WTC11 (cell line): ENCODE data around the gene CREG2. TPM values are rescaled to one million over a fixed set of nuclear protein-coding genes. Genes with fewer than 3 reads are reported as not detected.

Experiments used
- ATF1 ChIP-seq: sonication (generic); formaldehyde crosslinking; IDR thresholded peaks from 2 replicates; pipeline ENCODE4 v1.8.1; 2023; ENCODE audit warnings: mild to moderate bottlenecking, moderate library complexity, missing genetic modification reagents
- CREB1 ChIP-seq: sonication (generic); formaldehyde crosslinking; IDR thresholded peaks from 2 replicates; pipeline ENCODE4 v1.8.0; 2023; ENCODE audit warnings: mild to moderate bottlenecking, missing genetic modification reagents
- ELF4 ChIP-seq: sonication (generic); formaldehyde crosslinking; IDR thresholded peaks from 2 replicates; pipeline ENCODE4 v1.8.1; 2022; ENCODE audit warnings: low read depth, mild to moderate bottlenecking, moderate library complexity, missing genetic modification reagents
- ETV6 ChIP-seq: sonication (generic); formaldehyde crosslinking; IDR thresholded peaks from 2 replicates; pipeline ENCODE4 v1.8.1; 2022; ENCODE audit warnings: mild to moderate bottlenecking, missing genetic modification reagents
- GRHL2 ChIP-seq: fragments of 250-450 bp; sonication (Bioruptor Pico); IDR thresholded peaks from 2 replicates; pipeline ENCODE4 v1.8.0; 2022; ENCODE audit warnings: mild to moderate bottlenecking, moderate library complexity; ENCODE audit not compliant: insufficient replicate concordance, severe bottlenecking
- GTF2I ChIP-seq: fragments of 250-450 bp; sonication (Bioruptor Pico); conservative IDR thresholded peaks from 2 replicates; pipeline ENCODE4 v1.4.0; 2021; ENCODE audit warnings: mild to moderate bottlenecking
- NR1H2 ChIP-seq: sonication (generic); formaldehyde crosslinking; IDR thresholded peaks from 2 replicates; pipeline ENCODE4 v1.9.0; 2021; ENCODE audit warnings: mild to moderate bottlenecking, moderate library complexity, missing genetic modification reagents
- RELA ChIP-seq: sonication (generic); formaldehyde crosslinking; IDR thresholded peaks from 2 replicates; pipeline ENCODE4 v1.8.1; 2022; ENCODE audit warnings: missing genetic modification reagents, mild to moderate bottlenecking, borderline replicate concordance
- RORB ChIP-seq: fragments of 250-450 bp; sonication (Bioruptor Pico); IDR thresholded peaks from 2 replicates; pipeline ENCODE4 v1.9.0; 2021; ENCODE audit warnings: mild to moderate bottlenecking
- ZMAT4 ChIP-seq: fragments of 250-450 bp; sonication (Bioruptor Pico); IDR thresholded peaks from 2 replicates; pipeline ENCODE4 v1.9.0; 2021; ENCODE audit warnings: mild to moderate bottlenecking
- ZNF121 ChIP-seq: sonication (generic); formaldehyde crosslinking; IDR thresholded peaks from 2 replicates; pipeline ENCODE4 v1.8.0; 2023; ENCODE audit warnings: missing genetic modification reagents
- ZNF138 ChIP-seq: sonication (generic); formaldehyde crosslinking; conservative IDR thresholded peaks from 2 replicates; pipeline ENCODE4 v1.8.1; 2022; ENCODE audit warnings: mild to moderate bottlenecking, moderate library complexity, missing genetic modification reagents
- ZNF263 ChIP-seq: sonication (generic); formaldehyde crosslinking; IDR thresholded peaks from 2 replicates; pipeline ENCODE4 v1.8.1; 2022; ENCODE audit warnings: low read depth, mild to moderate bottlenecking, moderate library complexity, missing genetic modification reagents
- ZNF532 ChIP-seq: fragments of 250-450 bp; sonication (Bioruptor Pico); IDR thresholded peaks from 2 replicates; pipeline ENCODE4 v1.9.0; 2021; ENCODE audit warnings: mild to moderate bottlenecking, borderline replicate concordance
- total RNA-seq: library from RNA; stranded (reverse); gene quantifications from 3 replicates; pipeline ENCODE4 v1.2.3, GENCODE V29; 2021
- TF ChIP-seq, protein P1 (sequence below): fragments of 250-450 bp; sonication (Bioruptor Pico); IDR thresholded peaks from 2 replicates; pipeline ENCODE4 v1.9.0; 2021; ENCODE audit warnings: moderate library complexity, mild to moderate bottlenecking, inconsistent platforms, borderline replicate concordance
- TF ChIP-seq, protein P2 (sequence below): sonication (generic); formaldehyde crosslinking; IDR thresholded peaks from 2 replicates; pipeline ENCODE4 v1.8.1; 2022; ENCODE audit warnings: mild to moderate bottlenecking, moderate library complexity, missing genetic modification reagents
- TF ChIP-seq, protein P3 (sequence below): sonication (generic); formaldehyde crosslinking; IDR thresholded peaks from 2 replicates; pipeline ENCODE4 v1.8.1; 2023; ENCODE audit warnings: mild to moderate bottlenecking, moderate library complexity, missing genetic modification reagents
- TF ChIP-seq, protein P4 (sequence below): sonication (generic); formaldehyde crosslinking; IDR thresholded peaks from 2 replicates; pipeline ENCODE4 v1.8.0; 2023; ENCODE audit warnings: missing genetic modification reagents, mild to moderate bottlenecking, borderline replicate concordance
- TF ChIP-seq, protein P5 (sequence below): sonication (generic); formaldehyde crosslinking; IDR thresholded peaks from 2 replicates; pipeline ENCODE4 v1.8.0; 2022; ENCODE audit warnings: mild to moderate bottlenecking, missing genetic modification reagents
- TF ChIP-seq, protein P6 (sequence below): sonication (generic); formaldehyde crosslinking; conservative IDR thresholded peaks from 2 replicates; pipeline ENCODE4 v1.8.1; 2022; ENCODE audit warnings: mild to moderate bottlenecking, missing genetic modification reagents

Gene CREG2
- total RNA-seq, 1 experiment from 2014 or later = 1.6 TPM

DNA sequence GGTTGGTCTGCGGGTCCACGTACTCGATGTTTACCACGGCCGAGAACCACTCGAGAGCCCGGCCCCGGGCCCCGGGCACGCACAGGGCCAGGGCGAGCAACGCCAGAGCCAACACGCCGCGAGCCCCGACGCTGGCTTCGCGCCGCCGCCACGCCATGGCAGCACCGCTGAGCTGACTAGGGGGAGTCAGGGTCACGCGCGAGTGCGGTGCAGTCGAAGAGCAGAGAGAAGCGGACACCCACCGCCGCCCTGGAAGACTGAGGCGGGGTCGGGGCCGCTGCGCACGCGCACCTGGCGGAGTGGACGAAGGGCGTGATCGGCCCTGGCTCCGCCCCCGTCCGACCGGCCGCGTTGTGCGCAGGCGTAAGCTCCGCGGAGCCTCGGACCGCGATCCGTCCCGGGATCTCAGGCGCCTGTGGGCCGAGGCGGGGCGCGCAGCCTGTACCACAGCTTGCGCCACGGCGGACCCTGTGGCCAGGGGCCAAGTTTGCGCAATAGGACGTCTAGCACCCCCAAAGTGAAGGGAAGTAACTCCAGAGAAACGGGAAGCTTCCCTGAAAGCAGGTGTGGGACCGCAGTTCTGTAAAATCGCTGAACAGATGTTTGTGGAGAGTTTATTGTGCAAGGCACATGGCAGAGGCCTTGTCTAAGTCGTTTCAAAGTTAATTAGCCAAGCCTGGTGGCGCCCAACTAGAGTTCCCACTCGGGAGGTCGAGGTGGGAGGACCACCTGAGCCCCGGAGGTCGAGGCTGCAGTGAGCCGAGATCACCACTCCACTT, 78.7 kb downstream of the CREG2 start, which contains the start of gene RNF149 (continued):
- TF ChIP-seq, protein P1, sequence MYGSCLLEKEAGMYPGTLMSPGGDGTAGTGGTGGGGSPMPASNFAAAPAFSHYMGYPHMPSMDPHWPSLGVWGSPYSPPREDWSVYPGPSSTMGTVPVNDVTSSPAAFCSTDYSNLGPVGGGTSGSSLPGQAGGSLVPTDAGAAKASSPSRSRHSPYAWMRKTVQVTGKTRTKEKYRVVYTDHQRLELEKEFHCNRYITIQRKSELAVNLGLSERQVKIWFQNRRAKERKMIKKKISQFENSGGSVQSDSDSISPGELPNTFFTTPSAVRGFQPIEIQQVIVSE = no peak
- no peak; the same call in 1 of the 2 replicates for TF ChIP-seq ETV6 (CRISPR knock-in tag)
- no peak for TF ChIP-seq RELA (CRISPR knock-in tag)
- no peak for TF ChIP-seq GTF2I (CRISPR knock-in tag)
- TF ChIP-seq, protein P2, sequence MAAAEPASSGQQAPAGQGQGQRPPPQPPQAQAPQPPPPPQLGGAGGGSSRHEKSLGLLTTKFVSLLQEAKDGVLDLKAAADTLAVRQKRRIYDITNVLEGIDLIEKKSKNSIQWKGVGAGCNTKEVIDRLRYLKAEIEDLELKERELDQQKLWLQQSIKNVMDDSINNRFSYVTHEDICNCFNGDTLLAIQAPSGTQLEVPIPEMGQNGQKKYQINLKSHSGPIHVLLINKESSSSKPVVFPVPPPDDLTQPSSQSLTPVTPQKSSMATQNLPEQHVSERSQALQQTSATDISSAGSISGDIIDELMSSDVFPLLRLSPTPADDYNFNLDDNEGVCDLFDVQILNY (CRISPR knock-in tag) = 0 out of 2 replicates have a peak, but pooled peaks have one; percentile 3
- TF ChIP-seq ZNF532 = no peak
- TF ChIP-seq NR1H2 (CRISPR knock-in tag) = no peak
- TF ChIP-seq, protein P3, sequence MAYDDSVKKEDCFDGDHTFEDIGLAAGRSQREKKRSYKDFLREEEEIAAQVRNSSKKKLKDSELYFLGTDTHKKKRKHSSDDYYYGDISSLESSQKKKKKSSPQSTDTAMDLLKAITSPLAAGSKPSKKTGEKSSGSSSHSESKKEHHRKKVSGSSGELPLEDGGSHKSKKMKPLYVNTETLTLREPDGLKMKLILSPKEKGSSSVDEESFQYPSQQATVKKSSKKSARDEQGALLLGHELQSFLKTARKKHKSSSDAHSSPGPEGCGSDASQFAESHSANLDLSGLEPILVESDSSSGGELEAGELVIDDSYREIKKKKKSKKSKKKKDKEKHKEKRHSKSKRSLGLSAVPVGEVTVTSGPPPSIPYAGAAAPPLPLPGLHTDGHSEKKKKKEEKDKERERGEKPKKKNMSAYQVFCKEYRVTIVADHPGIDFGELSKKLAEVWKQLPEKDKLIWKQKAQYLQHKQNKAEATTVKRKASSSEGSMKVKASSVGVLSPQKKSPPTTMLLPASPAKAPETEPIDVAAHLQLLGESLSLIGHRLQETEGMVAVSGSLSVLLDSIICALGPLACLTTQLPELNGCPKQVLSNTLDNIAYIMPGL (CRISPR knock-in tag) = peak; percentile 91; the same call in 1 of the 2 replicates
- TF ChIP-seq CREB1 (CRISPR knock-in tag) = 0 out of 2 replicates have a peak, but pooled peaks have one; percentile 8
- TF ChIP-seq GRHL2 (CRISPR knock-in tag) = no peak
- no peak for TF ChIP-seq RORB (CRISPR knock-in tag)
- TF ChIP-seq, protein P4, sequence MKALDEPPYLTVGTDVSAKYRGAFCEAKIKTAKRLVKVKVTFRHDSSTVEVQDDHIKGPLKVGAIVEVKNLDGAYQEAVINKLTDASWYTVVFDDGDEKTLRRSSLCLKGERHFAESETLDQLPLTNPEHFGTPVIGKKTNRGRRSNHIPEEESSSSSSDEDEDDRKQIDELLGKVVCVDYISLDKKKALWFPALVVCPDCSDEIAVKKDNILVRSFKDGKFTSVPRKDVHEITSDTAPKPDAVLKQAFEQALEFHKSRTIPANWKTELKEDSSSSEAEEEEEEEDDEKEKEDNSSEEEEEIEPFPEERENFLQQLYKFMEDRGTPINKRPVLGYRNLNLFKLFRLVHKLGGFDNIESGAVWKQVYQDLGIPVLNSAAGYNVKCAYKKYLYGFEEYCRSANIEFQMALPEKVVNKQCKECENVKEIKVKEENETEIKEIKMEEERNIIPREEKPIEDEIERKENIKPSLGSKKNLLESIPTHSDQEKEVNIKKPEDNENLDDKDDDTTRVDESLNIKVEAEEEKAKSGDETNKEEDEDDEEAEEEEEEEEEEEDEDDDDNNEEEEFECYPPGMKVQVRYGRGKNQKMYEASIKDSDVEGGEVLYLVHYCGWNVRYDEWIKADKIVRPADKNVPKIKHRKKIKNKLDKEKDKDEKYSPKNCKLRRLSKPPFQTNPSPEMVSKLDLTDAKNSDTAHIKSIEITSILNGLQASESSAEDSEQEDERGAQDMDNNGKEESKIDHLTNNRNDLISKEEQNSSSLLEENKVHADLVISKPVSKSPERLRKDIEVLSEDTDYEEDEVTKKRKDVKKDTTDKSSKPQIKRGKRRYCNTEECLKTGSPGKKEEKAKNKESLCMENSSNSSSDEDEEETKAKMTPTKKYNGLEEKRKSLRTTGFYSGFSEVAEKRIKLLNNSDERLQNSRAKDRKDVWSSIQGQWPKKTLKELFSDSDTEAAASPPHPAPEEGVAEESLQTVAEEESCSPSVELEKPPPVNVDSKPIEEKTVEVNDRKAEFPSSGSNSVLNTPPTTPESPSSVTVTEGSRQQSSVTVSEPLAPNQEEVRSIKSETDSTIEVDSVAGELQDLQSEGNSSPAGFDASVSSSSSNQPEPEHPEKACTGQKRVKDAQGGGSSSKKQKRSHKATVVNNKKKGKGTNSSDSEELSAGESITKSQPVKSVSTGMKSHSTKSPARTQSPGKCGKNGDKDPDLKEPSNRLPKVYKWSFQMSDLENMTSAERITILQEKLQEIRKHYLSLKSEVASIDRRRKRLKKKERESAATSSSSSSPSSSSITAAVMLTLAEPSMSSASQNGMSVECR (CRISPR knock-in tag) = no peak; the same call in 1 of the 2 replicates
- TF ChIP-seq ATF1 (CRISPR knock-in tag) = no peak
- no peak for TF ChIP-seq ZMAT4 (CRISPR knock-in tag)
- TF ChIP-seq ZNF263 (CRISPR knock-in tag) = peak; percentile 10
- TF ChIP-seq, protein P5, sequence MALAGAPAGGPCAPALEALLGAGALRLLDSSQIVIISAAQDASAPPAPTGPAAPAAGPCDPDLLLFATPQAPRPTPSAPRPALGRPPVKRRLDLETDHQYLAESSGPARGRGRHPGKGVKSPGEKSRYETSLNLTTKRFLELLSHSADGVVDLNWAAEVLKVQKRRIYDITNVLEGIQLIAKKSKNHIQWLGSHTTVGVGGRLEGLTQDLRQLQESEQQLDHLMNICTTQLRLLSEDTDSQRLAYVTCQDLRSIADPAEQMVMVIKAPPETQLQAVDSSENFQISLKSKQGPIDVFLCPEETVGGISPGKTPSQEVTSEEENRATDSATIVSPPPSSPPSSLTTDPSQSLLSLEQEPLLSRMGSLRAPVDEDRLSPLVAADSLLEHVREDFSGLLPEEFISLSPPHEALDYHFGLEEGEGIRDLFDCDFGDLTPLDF (CRISPR knock-in tag) = peak; percentile 5; the same call in 1 of the 2 replicates
- no peak for TF ChIP-seq ZNF121 (CRISPR knock-in tag)
- TF ChIP-seq, protein P6, sequence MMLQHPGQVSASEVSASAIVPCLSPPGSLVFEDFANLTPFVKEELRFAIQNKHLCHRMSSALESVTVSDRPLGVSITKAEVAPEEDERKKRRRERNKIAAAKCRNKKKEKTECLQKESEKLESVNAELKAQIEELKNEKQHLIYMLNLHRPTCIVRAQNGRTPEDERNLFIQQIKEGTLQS (CRISPR knock-in tag) = no peak
- TF ChIP-seq ZNF138 (CRISPR knock-in tag) = no peak
- TF ChIP-seq ELF4 (CRISPR knock-in tag) = no peak; the same call in 1 of the 2 replicates
